Measurements from ENCODE around the gene MCCD1. TPM values are rescaled to one million over a fixed set of nuclear protein-coding genes. Genes with fewer than 3 reads are reported as not detected.

The MCCD1 gene
- total and polyA plus RNA-seq, 2 experiments from 2014 or later = not detected

DNA sequence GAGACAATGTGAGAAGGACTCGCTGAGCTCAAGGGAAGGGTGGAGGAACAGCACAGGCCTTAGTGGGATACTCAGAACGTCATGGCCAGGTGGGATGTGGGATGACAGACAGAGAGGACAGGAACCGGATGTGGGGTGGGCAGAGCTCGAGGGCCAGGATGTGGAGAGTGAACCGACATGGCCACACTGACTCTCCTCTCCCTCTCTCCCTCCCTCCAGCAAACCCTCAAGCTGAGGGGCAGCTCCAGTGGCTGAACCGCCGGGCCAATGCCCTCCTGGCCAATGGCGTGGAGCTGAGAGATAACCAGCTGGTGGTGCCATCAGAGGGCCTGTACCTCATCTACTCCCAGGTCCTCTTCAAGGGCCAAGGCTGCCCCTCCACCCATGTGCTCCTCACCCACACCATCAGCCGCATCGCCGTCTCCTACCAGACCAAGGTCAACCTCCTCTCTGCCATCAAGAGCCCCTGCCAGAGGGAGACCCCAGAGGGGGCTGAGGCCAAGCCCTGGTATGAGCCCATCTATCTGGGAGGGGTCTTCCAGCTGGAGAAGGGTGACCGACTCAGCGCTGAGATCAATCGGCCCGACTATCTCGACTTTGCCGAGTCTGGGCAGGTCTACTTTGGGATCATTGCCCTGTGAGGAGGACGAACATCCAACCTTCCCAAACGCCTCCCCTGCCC lies 48.3 kb downstream of the MCCD1 start:
- no peak for DNase-seq (ENCODE audit: low read depth in 1 of 2, low spot score in 1 of 2)
- no peaks in the 10 kb centered on the region for H3K9me3 ChIP-seq (ENCODE audit: low read depth)
- H3K36me3 ChIP-seq = no peaks in the 10 kb centered on the region
- TF ChIP-seq, protein P1, sequence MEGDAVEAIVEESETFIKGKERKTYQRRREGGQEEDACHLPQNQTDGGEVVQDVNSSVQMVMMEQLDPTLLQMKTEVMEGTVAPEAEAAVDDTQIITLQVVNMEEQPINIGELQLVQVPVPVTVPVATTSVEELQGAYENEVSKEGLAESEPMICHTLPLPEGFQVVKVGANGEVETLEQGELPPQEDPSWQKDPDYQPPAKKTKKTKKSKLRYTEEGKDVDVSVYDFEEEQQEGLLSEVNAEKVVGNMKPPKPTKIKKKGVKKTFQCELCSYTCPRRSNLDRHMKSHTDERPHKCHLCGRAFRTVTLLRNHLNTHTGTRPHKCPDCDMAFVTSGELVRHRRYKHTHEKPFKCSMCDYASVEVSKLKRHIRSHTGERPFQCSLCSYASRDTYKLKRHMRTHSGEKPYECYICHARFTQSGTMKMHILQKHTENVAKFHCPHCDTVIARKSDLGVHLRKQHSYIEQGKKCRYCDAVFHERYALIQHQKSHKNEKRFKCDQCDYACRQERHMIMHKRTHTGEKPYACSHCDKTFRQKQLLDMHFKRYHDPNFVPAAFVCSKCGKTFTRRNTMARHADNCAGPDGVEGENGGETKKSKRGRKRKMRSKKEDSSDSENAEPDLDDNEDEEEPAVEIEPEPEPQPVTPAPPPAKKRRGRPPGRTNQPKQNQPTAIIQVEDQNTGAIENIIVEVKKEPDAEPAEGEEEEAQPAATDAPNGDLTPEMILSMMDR (IDR thresholded peaks at IDR 0.05; ENCODE audit: low read depth, low read length) = no peak
- H3K27me3 ChIP-seq = no peaks in the 10 kb centered on the region
- H3K4me1 ChIP-seq (ENCODE audit: low read depth) = peaks cover 3% of the 10 kb centered on the region
- H3K27ac ChIP-seq = no peak overlapping the region
- no peak overlapping the region for H3K4me3 ChIP-seq

DNA sequence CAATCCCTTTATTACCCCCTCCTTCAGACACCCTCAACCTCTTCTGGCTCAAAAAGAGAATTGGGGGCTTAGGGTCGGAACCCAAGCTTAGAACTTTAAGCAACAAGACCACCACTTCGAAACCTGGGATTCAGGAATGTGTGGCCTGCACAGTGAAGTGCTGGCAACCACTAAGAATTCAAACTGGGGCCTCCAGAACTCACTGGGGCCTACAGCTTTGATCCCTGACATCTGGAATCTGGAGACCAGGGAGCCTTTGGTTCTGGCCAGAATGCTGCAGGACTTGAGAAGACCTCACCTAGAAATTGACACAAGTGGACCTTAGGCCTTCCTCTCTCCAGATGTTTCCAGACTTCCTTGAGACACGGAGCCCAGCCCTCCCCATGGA lies 48.8 kb downstream of the MCCD1 start:
- H3K9me3 ChIP-seq (ENCODE audit: low read depth) = no peaks in the 10 kb centered on the region
- no peaks in the 10 kb centered on the region for H3K36me3 ChIP-seq
- no peaks in the 10 kb centered on the region for H3K27me3 ChIP-seq
- TF ChIP-seq, protein P1 (IDR thresholded peaks at IDR 0.05; ENCODE audit: low read depth, low read length) = no peak
- no peak overlapping the region for H3K4me3 ChIP-seq
- H3K27ac ChIP-seq = no peak overlapping the region
- DNase-seq (ENCODE audit: low read depth in 1 of 2, low spot score in 1 of 2) = no peak
- H3K4me1 ChIP-seq (ENCODE audit: low read depth) = peaks cover 3% of the 10 kb centered on the region

DNA sequence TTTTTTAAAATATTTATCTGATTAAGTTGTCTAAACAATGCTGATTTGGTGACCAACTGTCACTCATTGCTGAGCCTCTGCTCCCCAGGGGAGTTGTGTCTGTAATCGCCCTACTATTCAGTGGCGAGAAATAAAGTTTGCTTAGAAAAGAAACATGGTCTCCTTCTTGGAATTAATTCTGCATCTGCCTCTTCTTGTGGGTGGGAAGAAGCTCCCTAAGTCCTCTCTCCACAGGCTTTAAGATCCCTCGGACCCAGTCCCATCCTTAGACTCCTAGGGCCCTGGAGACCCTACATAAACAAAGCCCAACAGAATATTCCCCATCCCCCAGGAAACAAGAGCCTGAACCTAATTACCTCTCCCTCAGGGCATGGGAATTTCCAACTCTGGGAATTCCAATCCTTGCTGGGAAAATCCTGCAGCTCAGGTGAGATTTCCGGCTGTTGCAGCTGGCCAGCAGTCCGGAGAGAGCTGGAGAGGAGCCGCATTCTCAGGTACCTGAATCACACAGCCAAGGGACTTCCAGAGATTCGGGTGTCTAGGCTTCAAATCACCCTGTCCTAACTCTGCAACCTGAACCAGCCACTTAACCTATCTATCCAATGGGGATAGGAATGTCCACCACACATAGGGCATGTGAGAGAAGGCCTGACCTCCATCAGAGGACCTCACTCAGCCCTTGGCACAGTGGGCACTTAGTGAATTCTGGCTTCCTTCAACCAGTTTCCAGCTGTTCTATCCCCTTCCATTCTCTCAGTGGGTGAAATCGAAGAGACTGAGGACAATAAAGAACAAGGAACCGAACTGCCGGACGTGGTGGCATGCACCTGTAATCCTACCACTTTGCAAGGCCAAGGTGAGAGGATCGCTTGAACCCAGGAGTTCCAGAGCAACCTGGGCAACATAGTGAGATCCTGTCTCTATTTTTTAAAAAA lies 49.7 kb downstream of the MCCD1 start:
- no peak overlapping the region for H3K27ac ChIP-seq
- no peaks in the 10 kb centered on the region for H3K27me3 ChIP-seq
- H3K9me3 ChIP-seq (ENCODE audit: low read depth) = no peaks in the 10 kb centered on the region
- H3K4me3 ChIP-seq = no peak overlapping the region
- peaks cover 3% of the 10 kb centered on the region for H3K4me1 ChIP-seq (ENCODE audit: low read depth)
- DNase-seq (ENCODE audit: low read depth in 1 of 2, low spot score in 1 of 2) = no peak
- TF ChIP-seq, protein P1 (IDR thresholded peaks at IDR 0.05; ENCODE audit: low read depth, low read length) = no peak
- H3K36me3 ChIP-seq = no peaks in the 10 kb centered on the region

DNA sequence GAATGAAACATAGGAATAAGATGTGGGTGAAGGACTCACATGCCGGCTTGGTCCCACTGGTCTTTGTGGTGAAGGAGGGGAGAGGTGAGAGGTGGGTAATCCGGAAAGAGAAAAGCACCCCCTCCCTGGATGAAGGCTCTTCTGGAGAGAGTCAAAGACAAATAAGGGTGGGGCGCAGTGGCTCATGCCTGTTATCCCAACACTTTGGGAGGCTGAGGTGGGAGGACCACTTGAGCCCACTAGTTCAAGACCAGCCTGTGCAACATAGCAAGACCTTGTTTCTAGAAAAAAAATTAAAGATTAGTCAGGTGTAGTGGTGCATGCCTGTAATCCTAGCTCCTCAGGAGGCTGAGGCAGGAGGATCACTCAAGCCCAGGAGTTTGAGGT lies 50.4 kb downstream of the MCCD1 start:
- DNase-seq (ENCODE audit: low read depth in 1 of 2, low spot score in 1 of 2) = no peak
- TF ChIP-seq, protein P1 (IDR thresholded peaks at IDR 0.05; ENCODE audit: low read depth, low read length) = no peak
- H3K36me3 ChIP-seq = no peaks in the 10 kb centered on the region

More for the DNA sequence above, 50.4 kb downstream of the MCCD1 start:
- H3K4me3 ChIP-seq = no peak overlapping the region
- peaks cover 3% of the 10 kb centered on the region for H3K4me1 ChIP-seq (ENCODE audit: low read depth)
- no peaks in the 10 kb centered on the region for H3K27me3 ChIP-seq
- no peak overlapping the region for H3K27ac ChIP-seq
- no peaks in the 10 kb centered on the region for H3K9me3 ChIP-seq (ENCODE audit: low read depth)

Other genes starting within 250 kb of the MCCD1 start
- 7.7 and 23.7 TPM in 2 replicates for gene HLA-B, start 171.8 kb upstream of the MCCD1 start, total RNA-seq
- 15.6 and 27.2 TPM in 2 replicates for gene HLA-B, start 171.8 kb upstream of the MCCD1 start, polyA plus RNA-seq
- 7.8 and 15.0 TPM in 2 replicates for gene MICA, start 125.4 kb upstream of the MCCD1 start, total RNA-seq
- gene MICA, start 125.4 kb upstream of the MCCD1 start, polyA plus RNA-seq = 11.0 and 16.4 TPM in 2 replicates
- gene MICB, start 30.8 kb upstream of the MCCD1 start, total RNA-seq = 2.2 and 3.6 TPM in 2 replicates
- 0.64 and 0.99 TPM in 2 replicates for gene MICB, start 30.8 kb upstream of the MCCD1 start, polyA plus RNA-seq
- 371 and 455 TPM in 2 replicates for gene DDX39B, start 13.0 kb downstream of the MCCD1 start, total RNA-seq
- 321 and 373 TPM in 2 replicates for gene DDX39B, start 13.0 kb downstream of the MCCD1 start, polyA plus RNA-seq
- gene ATP6V1G2, start 17.6 kb downstream of the MCCD1 start, total RNA-seq = 21.2 and 28.8 TPM in 2 replicates
- gene ATP6V1G2, start 17.6 kb downstream of the MCCD1 start, polyA plus RNA-seq = 32.7 and 40.2 TPM in 2 replicates
- gene NFKBIL1, start 18.6 kb downstream of the MCCD1 start, total RNA-seq = 43.6 and 51.2 TPM in 2 replicates
- 38.4 and 47.1 TPM in 2 replicates for gene NFKBIL1, start 18.6 kb downstream of the MCCD1 start, polyA plus RNA-seq
- gene LTA, start 43.3 kb downstream of the MCCD1 start, total RNA-seq = not detected in 2 replicates
- not detected in 2 replicates for gene LTA, start 43.3 kb downstream of the MCCD1 start, polyA plus RNA-seq
- gene TNF, start 46.6 kb downstream of the MCCD1 start, total RNA-seq = not detected in 2 replicates
- gene TNF, start 46.6 kb downstream of the MCCD1 start, polyA plus RNA-seq = 0.14 TPM in 1 of 2 replicates, not detected in the other
- gene LTB, start 53.5 kb downstream of the MCCD1 start, total RNA-seq = 0.70 TPM in 1 of 2 replicates, not detected in the other
- gene LTB, start 53.5 kb downstream of the MCCD1 start, polyA plus RNA-seq = 0.61 and 1.5 TPM in 2 replicates
- 1.7 TPM in 1 of 2 replicates, not detected in the other for gene LST1, start 57.3 kb downstream of the MCCD1 start, total RNA-seq
- gene LST1, start 57.3 kb downstream of the MCCD1 start, polyA plus RNA-seq = 1.6 TPM in 1 of 2 replicates, not detected in the other
- gene NCR3, start 64.0 kb downstream of the MCCD1 start, total RNA-seq = not detected in 2 replicates
- gene NCR3, start 64.0 kb downstream of the MCCD1 start, polyA plus RNA-seq = not detected in 2 replicates
- gene AIF1, start 86.3 kb downstream of the MCCD1 start, total RNA-seq = 1.2 TPM in 1 of 2 replicates, not detected in the other
- 1.4 and 1.6 TPM in 2 replicates for gene AIF1, start 86.3 kb downstream of the MCCD1 start, polyA plus RNA-seq
- gene PRRC2A, start 91.8 kb downstream of the MCCD1 start, total RNA-seq = 144 and 208 TPM in 2 replicates
- 70.2 and 103 TPM in 2 replicates for gene PRRC2A, start 91.8 kb downstream of the MCCD1 start, polyA plus RNA-seq
- gene BAG6, start 123.7 kb downstream of the MCCD1 start, total RNA-seq = 494 and 510 TPM in 2 replicates
- 115 TPM in 2 replicates for gene BAG6, start 123.7 kb downstream of the MCCD1 start, polyA plus RNA-seq
- 2.3 and 2.5 TPM in 2 replicates for gene APOM, start 126.9 kb downstream of the MCCD1 start, total RNA-seq
- gene APOM, start 126.9 kb downstream of the MCCD1 start, polyA plus RNA-seq = 2.5 and 3.5 TPM in 2 replicates
- 24.5 and 27.4 TPM in 2 replicates for gene C6orf47, start 131.8 kb downstream of the MCCD1 start, total RNA-seq
- gene C6orf47, start 131.8 kb downstream of the MCCD1 start, polyA plus RNA-seq = 22.0 and 29.2 TPM in 2 replicates
- 28.8 and 36.2 TPM in 2 replicates for gene GPANK1, start 136.0 kb downstream of the MCCD1 start, total RNA-seq
- gene GPANK1, start 136.0 kb downstream of the MCCD1 start, polyA plus RNA-seq = 27.5 and 37.2 TPM in 2 replicates
- 310 and 375 TPM in 2 replicates for gene CSNK2B, start 137.1 kb downstream of the MCCD1 start, total RNA-seq
- gene CSNK2B, start 137.1 kb downstream of the MCCD1 start, polyA plus RNA-seq = 277 and 280 TPM in 2 replicates
- gene LY6G5B, start 141.0 kb downstream of the MCCD1 start, total RNA-seq = 3.9 and 6.8 TPM in 2 replicates
- 13.2 and 16.5 TPM in 2 replicates for gene LY6G5B, start 141.0 kb downstream of the MCCD1 start, polyA plus RNA-seq
- gene LY6G5C, start 152.1 kb downstream of the MCCD1 start, total RNA-seq = 0.54 and 1.2 TPM in 2 replicates
- gene LY6G5C, start 152.1 kb downstream of the MCCD1 start, polyA plus RNA-seq = 5.0 and 9.0 TPM in 2 replicates
- gene ABHD16A, start 174.4 kb downstream of the MCCD1 start, total RNA-seq = 48.0 and 66.3 TPM in 2 replicates
- gene ABHD16A, start 174.4 kb downstream of the MCCD1 start, polyA plus RNA-seq = 61.5 and 65.1 TPM in 2 replicates
- not detected in 2 replicates for gene LY6G6F, start 177.9 kb downstream of the MCCD1 start, total RNA-seq
- gene LY6G6F, start 177.9 kb downstream of the MCCD1 start, polyA plus RNA-seq = not detected in 2 replicates
- not detected in 2 replicates for gene LY6G6D, start 186.4 kb downstream of the MCCD1 start, total RNA-seq
- gene LY6G6D, start 186.4 kb downstream of the MCCD1 start, polyA plus RNA-seq = not detected in 2 replicates
- gene LY6G6C, start 192.8 kb downstream of the MCCD1 start, total RNA-seq = not detected in 2 replicates
- 0.24 TPM in 1 of 2 replicates, not detected in the other for gene LY6G6C, start 192.8 kb downstream of the MCCD1 start, polyA plus RNA-seq
- not detected in 2 replicates for gene MPIG6B, start 194.4 kb downstream of the MCCD1 start, total RNA-seq
- not detected in 2 replicates for gene MPIG6B, start 194.4 kb downstream of the MCCD1 start, polyA plus RNA-seq
- gene DDAH2, start 200.3 kb downstream of the MCCD1 start, total RNA-seq = 134 and 138 TPM in 2 replicates
- gene DDAH2, start 200.3 kb downstream of the MCCD1 start, polyA plus RNA-seq = 154 and 170 TPM in 2 replicates
- gene CLIC1, start 207.6 kb downstream of the MCCD1 start, total RNA-seq = 226 and 274 TPM in 2 replicates
- 318 and 326 TPM in 2 replicates for gene CLIC1, start 207.6 kb downstream of the MCCD1 start, polyA plus RNA-seq
- 6.6 and 39.4 TPM in 2 replicates for gene MSH5, start 211.0 kb downstream of the MCCD1 start, total RNA-seq
- 7.4 and 16.4 TPM in 2 replicates for gene MSH5, start 211.0 kb downstream of the MCCD1 start, polyA plus RNA-seq
- 3.9 and 11.6 TPM in 2 replicates for gene SAPCD1, start 233.7 kb downstream of the MCCD1 start, total RNA-seq
- gene SAPCD1, start 233.7 kb downstream of the MCCD1 start, polyA plus RNA-seq = 2.1 and 4.2 TPM in 2 replicates
- 16.1 and 24.7 TPM in 2 replicates for gene VWA7, start 248.4 kb downstream of the MCCD1 start, total RNA-seq
- gene VWA7, start 248.4 kb downstream of the MCCD1 start, polyA plus RNA-seq = 9.9 and 12.3 TPM in 2 replicates